GM21529 (cell line): ENCODE data around the gene MSX1.

Experiments
- ATAC-seq: cut with Tn5 transposase; IDR thresholded peaks from one replicate; pipeline ENCODE4 v1.9.1; 2021; ENCODE audit not compliant: unreplicated experiment

MSX1 gene

GRCh38 chr4:4868758-4869723, 9.6 kb downstream of the MSX1 start:
- ATAC-seq: no peak

GRCh38 chr4:4869731-4870571, 10.5 kb downstream of the MSX1 start:
- no peak for ATAC-seq

- ATAC-seq: no peak
Observed at GRCh38 chr4:4870576-4871241, 11.2 kb downstream of the MSX1 start.

- ATAC-seq: no peak
Observed at GRCh38 chr4:4871242-4871572, 11.7 kb downstream of the MSX1 start.

GRCh38 chr4:4871573-4872313, 12.3 kb downstream of the MSX1 start:
- no peak for ATAC-seq

- no peak for ATAC-seq
Observed at GRCh38 chr4:4872314-4872903, 12.9 kb downstream of the MSX1 start.

- ATAC-seq: no peak
Observed at GRCh38 chr4:4873203-4873602, 13.7 kb downstream of the MSX1 start.

- ATAC-seq: no peak
Observed at GRCh38 chr4:4874254-4874653, 14.8 kb downstream of the MSX1 start.

GRCh38 chr4:4875147-4875546, 15.7 kb downstream of the MSX1 start:
- no peak for ATAC-seq

- ATAC-seq: no peak
Observed at GRCh38 chr4:4875611-4876010, 16.1 kb downstream of the MSX1 start.

- ATAC-seq: no peak
Observed at GRCh38 chr4:4876945-4877661, 17.6 kb downstream of the MSX1 start.

- ATAC-seq: no peak
Observed at GRCh38 chr4:4880492-4880891, 21.0 kb downstream of the MSX1 start.

GRCh38 chr4:4881432-4881831, 22.0 kb downstream of the MSX1 start:
- no peak for ATAC-seq

GRCh38 chr4:4884611-4885010, 25.1 kb downstream of the MSX1 start:
- no peak for ATAC-seq

GRCh38 chr4:4887426-4887825, 28.0 kb downstream of the MSX1 start:
- no peak for ATAC-seq

GRCh38 chr4:4888695-4889094, 29.2 kb downstream of the MSX1 start:
- no peak for ATAC-seq

- no peak for ATAC-seq
Observed at GRCh38 chr4:4889781-4890180, 30.3 kb downstream of the MSX1 start.

GRCh38 chr4:4890574-4891255, 31.2 kb downstream of the MSX1 start:
- no peak for ATAC-seq

GRCh38 chr4:4893721-4894120, 34.3 kb downstream of the MSX1 start:
- ATAC-seq: no peak
